GM23248 (cell line): ENCODE results near the gene OSBP2. TPM values are rescaled to one million over a fixed set of nuclear protein-coding genes. Genes with fewer than 3 reads are reported as not detected.
"Not testable (repeated sequence)": the region's sequence is repeated elsewhere in the genome, so short reads cannot be mapped to it uniquely, and the experiment has no call there.

Source experiments
- DNase-seq: peaks from one replicate; pipeline ENCODE4 v3.0.0-alpha.2; 2015
- H2AFZ ChIP-seq: fragments of 200-600 bp; sonication (generic); 2 replicates; pipeline ENCODE4 v1.6.1; 2016; ENCODE audit warnings: antibody characterized with exemption
- H3F3A ChIP-seq: fragments of 200-600 bp; sonication (generic); 2 replicates; pipeline ENCODE4 v1.6.1; 2016; ENCODE audit warnings: mild to moderate bottlenecking, antibody characterized with exemption, mixed run types; ENCODE audit not compliant: insufficient read depth
- H3K27ac ChIP-seq: fragments of 200-600 bp; sonication (generic); 2 replicates; pipeline ENCODE4 v1.5.1; 2016; ENCODE audit warnings: mild to moderate bottlenecking
- H3K27me3 ChIP-seq: fragments of 200-600 bp; sonication (generic); replicated peaks from 2 replicates; pipeline ENCODE4 v1.6.1; 2016; ENCODE audit warnings: mild to moderate bottlenecking; ENCODE audit not compliant: insufficient read depth
- H3K36me3 ChIP-seq: fragments of 200-600 bp; sonication (generic); 2 replicates; pipeline ENCODE4 v1.6.1; 2016; ENCODE audit warnings: low read depth, mild to moderate bottlenecking
- H3K4me1 ChIP-seq: fragments of 200-600 bp; sonication (generic); 2 replicates; pipeline ENCODE4 v1.6.1; 2016; ENCODE audit warnings: mild to moderate bottlenecking; ENCODE audit not compliant: insufficient read depth
- H3K4me2 ChIP-seq: fragments of 200-600 bp; sonication (generic); one replicate; pipeline ENCODE4 v1.6.1; 2016; ENCODE audit warnings: mild to moderate bottlenecking; ENCODE audit not compliant: unreplicated experiment
- H3K4me3 ChIP-seq: fragments of 200-600 bp; sonication (generic); 2 replicates; pipeline ENCODE4 v1.5.1; 2016; ENCODE audit warnings: mild to moderate bottlenecking
- H3K79me2 ChIP-seq: fragments of 200-600 bp; sonication (generic); 2 replicates; pipeline ENCODE4 v1.6.1; 2016; ENCODE audit warnings: mild to moderate bottlenecking; ENCODE audit not compliant: insufficient read depth
- H3K9ac ChIP-seq: fragments of 200-600 bp; sonication (generic); 2 replicates; pipeline ENCODE4 v1.6.1; 2016; ENCODE audit warnings: mild to moderate bottlenecking
- H3K9me2 ChIP-seq: fragments of 200-600 bp; sonication (generic); 2 replicates; pipeline ENCODE4 v1.6.1; 2016; ENCODE audit warnings: mixed run types, mild to moderate bottlenecking, moderate library complexity; ENCODE audit not compliant: insufficient read depth
- H3K9me3 ChIP-seq: fragments of 200-600 bp; sonication (generic); one replicate; pipeline ENCODE4 v1.6.1; 2017; ENCODE audit warnings: low read depth
- H4K20me1 ChIP-seq: fragments of 200-600 bp; sonication (generic); 2 replicates; pipeline ENCODE4 v1.6.0; 2016; ENCODE audit not compliant: insufficient read depth
- EZH2 ChIP-seq: fragments of 200-600 bp; sonication (generic); IDR thresholded peaks from 2 replicates; pipeline ENCODE4 v1.6.1; 2018; ENCODE audit warnings: antibody characterized with exemption, mild to moderate bottlenecking; ENCODE audit not compliant: insufficient read depth, poor library complexity, severe bottlenecking
- EZH2phosphoT487 ChIP-seq: fragments of 200-600 bp; sonication (generic); IDR thresholded peaks from 2 replicates; pipeline ENCODE4 v1.6.1; 2018; ENCODE audit warnings: antibody characterized with exemption, moderate library complexity, mild to moderate bottlenecking, low read depth; ENCODE audit not compliant: insufficient read depth
- WGBS, 2 experiments: methylation state at CpG; one replicate each; pipeline ENCODE4 v1.1.6; 2015 to 2017; ENCODE audit warnings: low lambda C conversion rate in 2 of 2, low coverage in 1 of 2; ENCODE audit errors: missing lambda C conversion rate in 2 of 2; 5-methylcytosine and 5-hydroxymethylcytosine counted together
- in situ Hi-C: fragments of 300-500 bp; cut with MboI; formaldehyde crosslinking; loops from 2 replicates; pipeline ENCODE4 v1.15.0; 2020
- polyA plus RNA-seq: library from polyadenylated mRNA; unstranded; fragments of >200 nt; fragmentation: Nextera tagmentation; extraction: Ambion mirVana; gene quantifications from 2 replicates; pipeline ENCODE4 v1.2.1, GENCODE V29; 2016
- total RNA-seq: library from RNA; depleted of rRNA; stranded (reverse); fragments of >200 nt; shearing (Covaris generic); gene quantifications from 2 replicates; pipeline ENCODE4 v1.2.3, GENCODE V29; 2014

The OSBP2 gene
- total and polyA plus RNA-seq, 2 experiments from 2014 or later = 1.1 to 1.3 TPM

- Histone ChIP-seq H3K4me2 (peak overlapping the region; percentile 54), H3K9me3 (no peaks in the 10 kb centered on the region), H3K4me1 (peaks cover 23% of the 10 kb centered on the region), H2AFZ (peak overlapping the region; percentile 28; the same call in 1 of the 2 replicates), H3K27ac (peak overlapping the region; percentile 68), H3K27me3 (no peaks in the 10 kb centered on the region), H3K9me2 (no peaks in the 10 kb centered on the region), H4K20me1 (no peaks in the 10 kb centered on the region), H3K79me2 (no peaks in the 10 kb centered on the region), H3K4me3 (0 out of 2 replicates have a peak overlapping the region, but pooled peaks have one; percentile 1), H3K9ac (peak overlapping the region; percentile 61), H3K36me3 (no peaks in the 10 kb centered on the region), H3F3A (peaks cover 15% of the 10 kb centered on the region)
- peak; percentile 94 for DNase-seq
- 2% methylated on average over 11 of the region's 11 CpGs for WGBS, 2 experiments
- TF ChIP-seq EZH2 (no peak), EZH2phosphoT487 (no peak)
- in situ Hi-C loops = no loop called here
Measured at GRCh38 chr22:30705710-30706651, 11.3 kb downstream of the OSBP2 start.

- H3F3A ChIP-seq = peaks cover 15% of the 10 kb centered on the region
- WGBS, 2 experiments = 93% methylated on average over 6 of the region's 6 CpGs
- H3K36me3 ChIP-seq, H3K9me2 ChIP-seq, H2AFZ ChIP-seq, DNase-seq, in situ Hi-C loops, H3K79me2 ChIP-seq, H3K27ac ChIP-seq, H3K9me3 ChIP-seq, H3K4me2 ChIP-seq, H3K27me3 ChIP-seq, H3K9ac ChIP-seq, H4K20me1 ChIP-seq, H3K4me3 ChIP-seq: not testable (repeated sequence)
- H3K4me1 ChIP-seq = peaks cover 15% of the 10 kb centered on the region
Measured at GRCh38 chr22:30709980-30710379, 15.3 kb downstream of the OSBP2 start.

GRCh38 chr22:30712094-30712493 lies 17.4 kb downstream of the OSBP2 start:
- no peaks in the 10 kb centered on the region for H3K9me3 ChIP-seq

GRCh38 chr22:30714062-30714461 lies 19.4 kb downstream of the OSBP2 start:
- in situ Hi-C loops = no loop called here
- Histone ChIP-seq H3K9ac (no peak overlapping the region), H3K4me1 (peaks cover 23% of the 10 kb centered on the region), H3K4me3 (no peak overlapping the region), H3K27me3 (no peaks in the 10 kb centered on the region), H3K9me3 (no peaks in the 10 kb centered on the region), H3F3A (peaks cover 28% of the 10 kb centered on the region), H3K27ac (no peak overlapping the region), H2AFZ (no peak overlapping the region), H3K9me2 (no peaks in the 10 kb centered on the region), H3K36me3 (no peaks in the 10 kb centered on the region), H3K4me2 (no peak overlapping the region), H3K79me2 (no peaks in the 10 kb centered on the region), H4K20me1 (no peaks in the 10 kb centered on the region)
- WGBS, 2 experiments = 93 to 96% methylated on average over 2 of the region's 2 CpGs
- TF ChIP-seq EZH2phosphoT487 (no peak), EZH2 (no peak)
- DNase-seq = no peak

More at GRCh38 chr22:30712094-30712493, 17.4 kb downstream of the OSBP2 start:
- H3K4me2 ChIP-seq = no peak overlapping the region
- no peaks in the 10 kb centered on the region for H3K79me2 ChIP-seq
- H3F3A ChIP-seq = peaks cover 9% of the 10 kb centered on the region
- H3K4me3 ChIP-seq = no peak overlapping the region
- H3K27me3 ChIP-seq = no peaks in the 10 kb centered on the region
- H3K36me3 ChIP-seq = no peaks in the 10 kb centered on the region
- H3K9ac ChIP-seq = no peak overlapping the region
- no peak overlapping the region for H2AFZ ChIP-seq
- in situ Hi-C loops = no loop called here
- no peaks in the 10 kb centered on the region for H4K20me1 ChIP-seq
- peaks cover 8% of the 10 kb centered on the region for H3K4me1 ChIP-seq
- no peaks in the 10 kb centered on the region for H3K9me2 ChIP-seq
- 93 to 100% methylated on average over 1 of the region's 1 CpG for WGBS, 2 experiments
- H3K27ac ChIP-seq = no peak overlapping the region
- no peak for DNase-seq
- TF ChIP-seq EZH2 = no peak
- TF ChIP-seq EZH2phosphoT487 = no peak
